SK-N-DZ (cell line): ENCODE data around the gene TMEM60.
"Not testable (repeated sequence)": the region's sequence is repeated elsewhere in the genome, so short reads cannot be mapped to it uniquely, and the experiment has no call there.

ENCODE experiments used
- DNase-seq: peaks from one replicate; pipeline ENCODE4 v3.0.0-alpha.2; 2015; ENCODE audit warnings: low spot score

The TMEM60 gene

GRCh38 chr7:77811516-77812289 is 13.5 kb upstream of the TMEM60 start:
- peak; percentile 32 for DNase-seq

GRCh38 chr7:77808517-77808916 is 10.3 kb upstream of the TMEM60 start:
- no peak for DNase-seq

GRCh38 chr7:77806425-77806824 is 8.2 kb upstream of the TMEM60 start:
- no peak for DNase-seq

GRCh38 chr7:77802557-77803405 is 4.5 kb upstream of the TMEM60 start:
- DNase-seq, result no peak

DNA sequence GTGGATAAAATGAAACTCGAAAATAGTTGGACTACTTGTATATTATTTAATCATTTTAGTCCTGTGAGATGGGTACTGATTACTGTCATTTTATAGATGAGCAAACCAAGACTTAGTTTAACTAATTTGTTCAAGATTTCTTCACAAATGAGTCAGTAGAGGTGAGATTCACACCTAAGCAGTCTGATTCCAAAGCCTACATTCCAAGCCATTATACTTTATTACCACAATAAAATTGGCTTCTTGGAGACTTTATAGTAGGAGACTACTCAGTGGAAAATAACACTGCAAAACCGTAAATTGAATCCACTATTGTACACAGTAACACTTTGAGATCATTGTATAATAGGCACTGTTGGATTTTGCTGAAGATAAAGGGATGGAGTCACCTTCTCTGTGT is 2.5 kb upstream of the TMEM60 start:
- DNase-seq, result no peak

DNA sequence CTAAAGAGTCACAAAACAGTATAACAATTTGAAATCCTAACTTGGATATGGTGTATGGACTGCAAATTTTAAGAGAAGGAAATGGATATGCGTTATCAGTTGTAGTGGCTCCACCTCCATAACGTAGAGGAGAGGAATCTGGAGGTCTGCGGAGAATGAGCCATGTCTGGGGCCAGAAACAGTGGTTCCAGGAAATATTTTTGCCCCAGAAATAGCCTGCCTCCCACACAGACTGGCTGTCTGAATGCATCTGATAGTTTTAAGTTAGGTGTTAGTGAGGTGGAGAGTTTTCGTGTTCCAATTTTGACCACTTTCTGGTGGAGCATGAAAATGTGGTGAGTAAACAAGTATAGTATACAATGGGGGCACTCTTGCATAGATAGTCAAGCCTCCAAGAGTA is 1.9 kb upstream of the TMEM60 start:
- no peak for DNase-seq

- peak; percentile 74 for DNase-seq
These were observed 1.1 kb upstream of the TMEM60 start for GRCh38 chr7:77799078-77799964.

- DNase-seq, result no peak
These were observed 370 bp downstream of the TMEM60 start for GRCh38 chr7:77797734-77798393.

DNA sequence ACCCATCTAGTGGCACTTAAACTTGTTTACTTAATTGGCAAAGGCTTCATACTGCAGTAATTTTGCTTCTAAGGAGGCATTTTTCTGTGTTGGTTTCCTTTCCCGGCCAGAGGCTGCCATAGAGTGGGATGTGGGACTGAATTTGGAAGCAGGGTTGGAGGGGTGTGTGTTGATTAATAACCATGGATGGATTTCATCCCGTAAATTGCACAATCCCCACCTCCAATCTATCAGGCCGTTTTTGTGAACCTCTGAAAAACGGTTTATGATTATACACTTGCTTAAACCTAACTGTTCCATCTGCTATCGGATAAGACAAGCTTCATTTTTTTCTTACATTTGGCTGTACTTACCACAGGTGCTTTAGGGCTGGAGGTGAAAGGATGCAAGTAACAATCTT is 1.3 kb downstream of the TMEM60 start:
- no peak for DNase-seq

DNA sequence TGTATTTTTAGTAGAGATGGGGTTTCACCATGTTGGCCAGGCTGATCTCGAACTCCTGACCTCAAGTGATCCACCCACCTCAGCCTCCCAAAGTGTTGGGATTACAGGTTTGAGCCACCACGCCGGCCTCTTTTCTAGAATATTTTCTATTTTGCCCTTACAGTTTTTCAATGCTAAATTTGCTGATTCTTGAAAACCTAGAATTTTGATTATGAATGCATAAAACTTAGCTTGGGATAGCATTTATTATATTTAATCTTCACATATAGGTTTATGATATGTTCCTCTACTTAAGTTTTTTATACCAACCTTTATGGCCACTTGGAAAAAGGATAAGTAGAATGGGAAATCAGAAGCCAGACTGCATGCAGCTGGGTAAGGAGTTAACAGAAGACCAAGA is 2.1 kb downstream of the TMEM60 start:
- no peak for DNase-seq

GRCh38 chr7:77794000-77794399 is 4.2 kb downstream of the TMEM60 start:
- no peak for DNase-seq

- DNase-seq, result no peak
These were observed 6.3 kb downstream of the TMEM60 start for GRCh38 chr7:77791956-77792355.

- DNase-seq, result no peak
These were observed 6.9 kb downstream of the TMEM60 start for GRCh38 chr7:77791336-77791735.

- no peak for DNase-seq
These were observed 9.8 kb downstream of the TMEM60 start for GRCh38 chr7:77788327-77788902.

DNA sequence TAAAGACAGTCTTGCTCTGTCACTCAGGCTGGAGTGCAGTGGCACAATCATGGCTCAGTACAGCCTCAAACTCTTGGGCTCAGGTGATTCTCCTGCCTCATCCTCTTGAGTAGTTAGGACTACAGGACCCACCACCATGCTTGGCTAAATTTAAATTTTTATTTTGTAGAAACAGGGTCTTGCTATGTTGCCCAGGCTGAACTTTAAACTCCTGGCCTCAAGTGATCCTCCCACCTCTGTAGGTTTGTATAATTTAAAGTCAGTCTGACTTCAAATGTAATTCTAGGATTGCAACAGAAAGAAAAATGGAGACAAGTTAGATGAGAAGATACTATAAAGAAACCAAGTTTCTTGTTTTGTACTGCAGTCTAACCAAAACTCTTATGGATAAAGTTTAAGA is 11.5 kb downstream of the TMEM60 start:
- DNase-seq, result no peak

DNA sequence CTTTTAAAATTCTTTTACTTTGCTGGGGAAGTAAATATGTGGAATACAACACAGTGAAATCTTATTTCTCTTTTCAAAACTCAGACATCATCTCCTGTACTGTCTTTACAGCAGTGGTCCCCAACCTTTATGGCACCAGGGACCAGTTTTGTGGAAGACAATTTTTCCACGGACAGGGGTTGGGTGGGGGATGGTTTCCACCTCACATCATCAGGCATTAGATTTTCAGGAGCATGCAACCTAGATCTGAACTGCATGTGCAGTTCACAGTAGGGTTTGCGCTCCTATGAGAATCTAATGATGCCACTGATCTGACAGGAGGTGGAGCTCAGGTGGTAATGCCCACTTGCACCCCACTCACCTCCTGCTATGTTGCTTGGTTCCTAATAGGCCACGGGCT is 12.2 kb downstream of the TMEM60 start:
- no peak for DNase-seq

- DNase-seq, result not testable (repeated sequence)
These were observed 13.8 kb downstream of the TMEM60 start for GRCh38 chr7:77784426-77784825.

- DNase-seq, result no peak
These were observed 14.7 kb downstream of the TMEM60 start for GRCh38 chr7:77783545-77783944.

DNA sequence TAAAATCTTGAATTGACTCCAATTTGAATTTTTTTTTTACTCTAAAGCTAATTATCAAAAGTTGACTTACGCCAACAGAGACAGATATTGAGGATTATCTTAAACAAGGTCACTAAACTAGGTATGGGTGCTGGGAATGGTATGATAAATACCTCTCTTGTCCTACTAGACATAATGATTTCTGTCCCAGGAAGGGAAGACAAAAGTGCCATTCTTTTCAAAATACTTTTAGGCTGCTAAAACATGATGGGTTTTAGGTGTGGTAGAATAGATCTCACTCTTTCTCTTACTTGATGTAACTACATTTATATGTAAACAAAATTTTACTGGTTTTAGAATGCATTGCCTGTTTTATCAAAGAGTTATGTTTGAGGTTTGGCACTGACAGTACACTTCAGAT is 15.1 kb downstream of the TMEM60 start:
- no peak for DNase-seq

GRCh38 chr7:77782383-77782782 is 15.9 kb downstream of the TMEM60 start:
- DNase-seq, result no peak

DNA sequence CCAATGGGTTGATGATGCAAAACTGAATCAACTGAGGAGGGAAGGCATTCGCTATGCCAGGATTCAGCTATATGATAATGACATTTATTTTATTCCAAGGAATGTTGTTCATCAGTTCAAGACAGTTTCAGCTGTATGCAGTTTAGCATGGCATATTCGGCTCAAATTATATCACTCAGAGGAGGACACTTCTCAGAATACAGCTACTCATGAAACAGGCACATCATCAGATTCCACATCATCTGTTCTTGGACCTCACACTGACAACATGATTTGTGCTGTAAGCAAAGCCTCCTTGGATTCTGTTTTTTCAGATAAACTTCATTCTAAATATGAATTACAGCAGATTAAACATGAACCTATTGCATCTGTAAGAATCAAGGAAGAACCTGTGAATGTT is 19.7 kb downstream of the TMEM60 start:
- no peak for DNase-seq
